HG03354 (cell line): Measurements from ENCODE around the gene KIAA0753.

Experiments used
- ATAC-seq: cut with Tn5 transposase; IDR thresholded peaks from one replicate; pipeline ENCODE4 v1.9.1; 2021; ENCODE audit warnings: mild to moderate bottlenecking; ENCODE audit not compliant: unreplicated experiment, poor library complexity, severe bottlenecking

The KIAA0753 gene

GRCh38 chr17:6534846-6535514, 105.5 kb downstream of the KIAA0753 start:
- ATAC-seq: no peak

DNA sequence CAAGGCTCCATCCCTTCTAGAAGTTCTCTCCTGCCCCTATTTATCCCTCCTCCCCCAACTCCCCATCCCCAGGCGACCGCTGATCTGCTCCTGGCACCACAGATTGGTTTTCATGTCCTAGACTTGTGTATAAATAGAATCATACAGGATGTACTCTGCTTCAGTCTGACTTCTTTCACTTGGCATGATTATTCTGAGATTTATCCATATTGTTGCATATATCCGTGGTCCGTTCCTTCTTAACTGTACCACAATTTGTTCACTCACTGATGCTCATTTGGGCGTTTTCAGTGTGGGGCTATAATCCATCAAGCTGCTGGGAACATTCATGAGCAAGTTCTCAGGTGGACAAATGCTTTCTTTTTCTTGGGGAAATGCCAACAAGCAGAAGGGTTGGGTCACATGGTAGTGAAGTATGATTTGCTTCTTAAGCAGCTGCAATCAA, 108.0 kb downstream of the KIAA0753 start:
- no peak for ATAC-seq

DNA sequence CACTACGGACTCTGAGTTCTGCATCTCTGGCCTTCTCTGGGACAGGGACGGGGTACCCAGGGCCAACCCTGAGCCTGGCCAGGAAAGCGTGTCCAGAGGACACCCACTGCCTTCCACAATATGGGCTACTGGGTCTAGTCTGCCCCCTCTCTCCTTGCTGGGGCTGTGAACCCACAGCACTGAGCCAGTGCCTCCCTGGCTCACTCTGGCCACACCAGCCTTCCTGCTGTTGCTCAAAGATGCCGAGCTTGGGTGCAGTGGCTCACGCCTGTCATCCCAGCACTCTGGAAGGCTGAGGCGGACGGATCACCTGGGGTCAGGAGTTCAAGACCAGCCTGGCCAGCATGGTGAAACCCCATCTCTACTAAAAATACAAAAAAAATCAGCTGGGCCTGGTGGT, 108.9 kb downstream of the KIAA0753 start:
- no peak for ATAC-seq

GRCh38 chr17:6530324-6530920, 110.1 kb downstream of the KIAA0753 start:
- ATAC-seq: no peak

DNA sequence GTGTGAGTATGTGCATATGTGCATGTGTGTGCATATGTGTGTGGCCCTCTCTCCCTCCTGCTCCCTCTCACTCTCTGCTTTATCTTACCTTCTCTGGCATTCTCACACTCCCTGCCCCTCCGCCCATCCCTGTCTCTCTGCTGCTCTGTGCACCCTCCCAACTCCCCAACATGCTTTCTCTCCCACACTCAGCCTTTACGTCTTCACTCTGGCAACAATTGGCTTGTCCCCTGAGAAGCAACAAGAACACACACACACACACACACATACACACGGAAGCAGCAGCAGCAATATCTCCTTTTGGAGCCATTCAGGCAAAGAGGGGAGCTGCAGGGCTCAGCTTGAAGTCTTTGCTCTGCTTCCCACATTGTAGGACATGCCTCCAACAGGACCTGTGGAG, 112.0 kb downstream of the KIAA0753 start:
- ATAC-seq: no peak
